ENCODE results near the gene ST6GALNAC4. TPM values are rescaled to one million over a fixed set of nuclear protein-coding genes. Genes with fewer than 3 reads are reported as not detected.
A peak's percentile ranks its signal among the peaks of the same experiment; 100 is the strongest.

The ST6GALNAC4 gene
- total RNA-seq, 1 experiment from 2014 or later, result 25.7 TPM

DNA sequence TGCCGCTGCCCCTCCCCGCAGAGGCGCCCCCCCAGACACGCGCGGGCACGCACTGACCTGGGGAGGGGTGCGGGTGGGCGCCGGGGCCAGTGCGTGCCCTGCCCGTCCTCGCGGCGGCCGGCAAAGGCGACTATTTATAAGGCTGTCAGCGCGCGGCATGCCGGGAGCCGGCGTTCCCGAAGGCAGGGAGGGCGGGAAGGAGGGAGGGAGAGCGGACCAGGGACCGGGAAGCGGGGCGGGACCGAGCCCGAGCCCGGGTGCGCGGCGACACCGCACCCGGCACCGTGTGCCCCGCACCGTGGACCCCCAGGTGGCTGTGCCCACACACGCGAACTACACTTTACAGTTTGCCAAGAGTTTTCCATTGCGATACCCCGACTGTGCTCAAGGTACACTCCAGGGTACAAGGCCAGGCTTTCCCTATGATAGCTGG lies 39.3 kb downstream of the ST6GALNAC4 start, which contains the start of gene AK1:
Gene AK1 (minus strand): TSS at position 110 of the 433 bp plus-strand sequence. CDS start 3,058 bp downstream, outside the sequence.
- H3K36me3 Mint-ChIP-seq, result no peaks in the 10 kb centered on the region
- H3K4me1 Mint-ChIP-seq, result peaks cover 12% of the 10 kb centered on the region
- no peaks in the 10 kb centered on the region for H3K27me3 Mint-ChIP-seq (ENCODE audit: low read depth)
- ATAC-seq, result peak; percentile 73
- ChIA-PET CTCF (interaction anchor here (1.0 to 3.0 kb wide), 6 partner anchors 9 to 143 kb away, joined by 3 to 17 read pairs (median 9); partner anchors contain the start of gene TOR2A), POLR2A (no interaction called here)
- no peak within 1 kb of the TSS for H3K27ac Mint-ChIP-seq
- H3K4me3 Mint-ChIP-seq, result peak within 1 kb of the TSS; percentile 79
- DNase-seq (ENCODE audit: low spot score), result peak; percentile 76
- H3K9me3 Mint-ChIP-seq, result no peaks in the 10 kb centered on the region
- TF ChIP-seq PRDM15 (CRISPR knock-in tag; IDR thresholded peaks at IDR 0.05) (peak; percentile 73), E2F5 (CRISPR knock-in tag; IDR thresholded peaks at IDR 0.05) (peak; percentile 76; the same call in 1 of the 2 replicates), ZBTB21 (CRISPR knock-in tag; IDR thresholded peaks at IDR 0.05; ENCODE audit: borderline replicate concordance) (no peak), NFE2L1 (CRISPR knock-in tag; IDR thresholded peaks at IDR 0.05) (no peak), ZNF232 (CRISPR knock-in tag; IDR thresholded peaks at IDR 0.05) (no peak), ATF2 (CRISPR knock-in tag; IDR thresholded peaks at IDR 0.05; ENCODE audit: borderline replicate concordance, low read depth) (no peak), CREB1 (CRISPR knock-in tag; IDR thresholded peaks at IDR 0.05) (no peak), SP1 (CRISPR knock-in tag; conservative IDR thresholded peaks at IDR 0.05) (no peak), SMAD4 (CRISPR knock-in tag; IDR thresholded peaks at IDR 0.05) (no peak), AFF4 (CRISPR knock-in tag; IDR thresholded peaks at IDR 0.05; ENCODE audit: borderline replicate concordance) (no peak), FOXK1 (CRISPR knock-in tag; IDR thresholded peaks at IDR 0.05) (0 out of 2 replicates have a peak, but pooled peaks have one; percentile 13), HMGXB4 (CRISPR knock-in tag; IDR thresholded peaks at IDR 0.05) (0 out of 2 replicates have a peak, but pooled peaks have one; percentile 39), MXD4 (CRISPR knock-in tag; IDR thresholded peaks at IDR 0.05; ENCODE audit: borderline replicate concordance) (no peak), RELA (CRISPR knock-in tag; IDR thresholded peaks at IDR 0.05; ENCODE audit: borderline replicate concordance) (no peak)
- TF ChIP-seq, protein P1, sequence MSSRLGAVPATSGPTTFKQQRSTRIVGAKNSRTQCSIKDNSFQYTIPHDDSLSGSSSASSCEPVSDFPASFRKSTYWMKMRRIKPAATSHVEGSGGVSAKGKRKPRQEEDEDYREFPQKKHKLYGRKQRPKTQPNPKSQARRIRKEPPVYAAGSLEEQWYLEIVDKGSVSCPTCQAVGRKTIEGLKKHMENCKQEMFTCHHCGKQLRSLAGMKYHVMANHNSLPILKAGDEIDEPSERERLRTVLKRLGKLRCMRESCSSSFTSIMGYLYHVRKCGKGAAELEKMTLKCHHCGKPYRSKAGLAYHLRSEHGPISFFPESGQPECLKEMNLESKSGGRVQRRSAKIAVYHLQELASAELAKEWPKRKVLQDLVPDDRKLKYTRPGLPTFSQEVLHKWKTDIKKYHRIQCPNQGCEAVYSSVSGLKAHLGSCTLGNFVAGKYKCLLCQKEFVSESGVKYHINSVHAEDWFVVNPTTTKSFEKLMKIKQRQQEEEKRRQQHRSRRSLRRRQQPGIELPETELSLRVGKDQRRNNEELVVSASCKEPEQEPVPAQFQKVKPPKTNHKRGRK (CRISPR knock-in tag; IDR thresholded peaks at IDR 0.05; ENCODE audit: borderline replicate concordance), result no peak

Data from WTC11 (cell line).